Activated B cell treated with CpG ODN at 0.5 μM for 24 hours (primary cell): ENCODE data around the gene LYPLA2. TPM values are rescaled to one million over a fixed set of nuclear protein-coding genes. Genes with fewer than 3 reads are reported as not detected.

Experiments used
- ATAC-seq: fragments of 200-7000 bp; cut with Tn5 transposase; one replicate; pipeline ENCODE4 v1.10.0; 2021; ENCODE audit warnings: low read depth, mild to moderate bottlenecking, moderate library complexity
- CTCF ChIA-PET: fragments of 350-600 bp; sonication (Branson Sonifier 250); formaldehyde crosslinking; loops from one replicate; lab custom pipeline; 2021; ENCODE audit warnings: antibody characterized with exemption; lab: Charles Lee
- POLR2A ChIA-PET: fragments of 350-600 bp; sonication (Branson Sonifier 250); formaldehyde crosslinking; loops from one replicate; lab custom pipeline; 2021; ENCODE audit warnings: antibody characterized with exemption; lab: Charles Lee
- DNase-seq: peaks from one replicate; pipeline ENCODE4 v3.0.0; 2022
- H3K27ac Mint-ChIP-seq: one replicate; pipeline ENCODE4 v1.8.0; 2020; ENCODE audit warnings: mixed read lengths
- H3K27me3 Mint-ChIP-seq: one replicate; pipeline ENCODE4 v1.8.0; 2021; ENCODE audit warnings: mixed read lengths
- H3K36me3 Mint-ChIP-seq: one replicate; pipeline ENCODE4 v1.8.0; 2021; ENCODE audit warnings: low read depth, mixed read lengths
- H3K4me1 Mint-ChIP-seq: one replicate; pipeline ENCODE4 v1.8.0; 2021; ENCODE audit warnings: mixed read lengths
- H3K4me3 Mint-ChIP-seq: one replicate; pipeline ENCODE4 v1.8.0; 2020; ENCODE audit warnings: mild to moderate bottlenecking, mixed read lengths
- H3K9me3 Mint-ChIP-seq: one replicate; pipeline ENCODE4 v1.8.0; 2020; ENCODE audit warnings: mixed read lengths
- intact Hi-C: fragments of 100-400 bp; cut with micrococcal nuclease; formaldehyde crosslinking; loops from one replicate; pipeline ENCODE4 v1.15.1; 2024
- total RNA-seq: library from RNA; stranded (reverse); gene quantifications from 2 replicates; pipeline ENCODE4 v1.2.3, GENCODE V29; 2022
- TF ChIP-seq, protein P1 (sequence below): fragments of 200-600 bp; IDR thresholded peaks from one replicate; pipeline ENCODE4 v1.8.0; 2022; ENCODE audit warnings: antibody characterized with exemption, mild to moderate bottlenecking

LYPLA2 gene
- total RNA-seq, 1 donor from 2014 or later, result 81.6 TPM

DNA sequence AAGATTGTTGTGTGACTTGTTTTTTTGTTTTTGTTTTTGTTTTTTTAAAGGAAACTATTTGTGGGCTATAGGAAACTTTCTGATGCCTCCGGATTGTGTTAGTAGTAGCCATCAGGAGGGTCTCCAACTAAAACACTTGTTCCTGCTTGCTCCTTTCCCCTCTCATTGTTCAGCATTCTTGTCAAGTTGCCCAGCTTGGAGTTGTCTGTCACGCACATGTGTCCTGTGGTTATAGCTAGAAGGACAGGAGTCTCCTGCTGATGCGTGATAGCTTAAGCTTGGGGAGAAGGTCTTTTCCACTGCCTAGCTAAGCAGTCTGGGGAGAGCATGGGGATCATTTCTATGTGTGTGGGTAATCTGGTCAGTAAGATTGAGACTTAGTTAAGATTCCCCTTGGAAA, 3.2 kb upstream of the LYPLA2 start:
- H3K27me3 Mint-ChIP-seq, result no peaks in the 10 kb centered on the region
- DNase-seq, result no peak
- H3K36me3 Mint-ChIP-seq, result peaks cover 59% of the 10 kb centered on the region
- H3K4me3 Mint-ChIP-seq, result no peak overlapping the region
- H3K4me1 Mint-ChIP-seq, result peaks cover 23% of the 10 kb centered on the region
- no peak for ATAC-seq
- no peak overlapping the region for H3K27ac Mint-ChIP-seq
- no peaks in the 10 kb centered on the region for H3K9me3 Mint-ChIP-seq
- POLR2A ChIA-PET, result interaction anchor here (0.6 to 6.2 kb wide), 4 partner anchors 9 to 404 kb away, joined by 4 to 61 read pairs (median 4); partner anchors contain the start of genes HMGCL and PITHD1
- intact Hi-C loops, result no loop called here
- TF ChIP-seq, protein P1, sequence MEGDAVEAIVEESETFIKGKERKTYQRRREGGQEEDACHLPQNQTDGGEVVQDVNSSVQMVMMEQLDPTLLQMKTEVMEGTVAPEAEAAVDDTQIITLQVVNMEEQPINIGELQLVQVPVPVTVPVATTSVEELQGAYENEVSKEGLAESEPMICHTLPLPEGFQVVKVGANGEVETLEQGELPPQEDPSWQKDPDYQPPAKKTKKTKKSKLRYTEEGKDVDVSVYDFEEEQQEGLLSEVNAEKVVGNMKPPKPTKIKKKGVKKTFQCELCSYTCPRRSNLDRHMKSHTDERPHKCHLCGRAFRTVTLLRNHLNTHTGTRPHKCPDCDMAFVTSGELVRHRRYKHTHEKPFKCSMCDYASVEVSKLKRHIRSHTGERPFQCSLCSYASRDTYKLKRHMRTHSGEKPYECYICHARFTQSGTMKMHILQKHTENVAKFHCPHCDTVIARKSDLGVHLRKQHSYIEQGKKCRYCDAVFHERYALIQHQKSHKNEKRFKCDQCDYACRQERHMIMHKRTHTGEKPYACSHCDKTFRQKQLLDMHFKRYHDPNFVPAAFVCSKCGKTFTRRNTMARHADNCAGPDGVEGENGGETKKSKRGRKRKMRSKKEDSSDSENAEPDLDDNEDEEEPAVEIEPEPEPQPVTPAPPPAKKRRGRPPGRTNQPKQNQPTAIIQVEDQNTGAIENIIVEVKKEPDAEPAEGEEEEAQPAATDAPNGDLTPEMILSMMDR, result no peak
- CTCF ChIA-PET, result no interaction called here

DNA sequence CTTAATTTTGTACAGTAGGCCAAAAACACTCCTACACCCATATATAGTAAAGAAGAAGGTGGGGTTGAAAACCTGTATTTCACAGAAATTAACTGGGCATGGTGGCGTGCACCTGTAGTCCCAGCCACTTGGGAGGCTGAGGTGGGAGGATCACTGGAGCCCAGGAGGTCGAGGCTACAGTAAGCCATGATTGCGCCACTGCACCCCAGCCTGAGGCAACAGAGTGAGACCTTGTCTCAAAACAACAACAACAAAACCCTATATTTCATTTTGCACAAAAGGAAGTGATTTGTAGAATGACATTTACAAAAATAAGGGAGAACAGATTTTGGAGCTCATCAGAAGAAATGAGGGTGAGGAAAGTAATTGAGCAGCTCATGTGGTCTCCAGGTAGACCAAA, 2.2 kb upstream of the LYPLA2 start:
- intact Hi-C loops, result no loop called here
- H3K9me3 Mint-ChIP-seq, result no peaks in the 10 kb centered on the region
- H3K27ac Mint-ChIP-seq, result no peak overlapping the region
- no peak for DNase-seq
- peaks cover 64% of the 10 kb centered on the region for H3K36me3 Mint-ChIP-seq
- H3K4me3 Mint-ChIP-seq, result no peak overlapping the region
- TF ChIP-seq, protein P1, result no peak
- no peak for ATAC-seq
- POLR2A ChIA-PET, result interaction anchor here (0.6 to 6.2 kb wide), 3 partner anchors 10 to 80 kb away, joined by 3 to 61 read pairs (median 4); partner anchors contain the start of genes FUCA1 and PITHD1
- CTCF ChIA-PET, result interaction anchor here (0.9 to 1.0 kb wide), 2 partner anchors 9 to 97 kb away, joined by 3 read pairs; partner anchors contain the start of gene RPL11
- H3K27me3 Mint-ChIP-seq, result no peaks in the 10 kb centered on the region
- H3K4me1 Mint-ChIP-seq, result peaks cover 26% of the 10 kb centered on the region

DNA sequence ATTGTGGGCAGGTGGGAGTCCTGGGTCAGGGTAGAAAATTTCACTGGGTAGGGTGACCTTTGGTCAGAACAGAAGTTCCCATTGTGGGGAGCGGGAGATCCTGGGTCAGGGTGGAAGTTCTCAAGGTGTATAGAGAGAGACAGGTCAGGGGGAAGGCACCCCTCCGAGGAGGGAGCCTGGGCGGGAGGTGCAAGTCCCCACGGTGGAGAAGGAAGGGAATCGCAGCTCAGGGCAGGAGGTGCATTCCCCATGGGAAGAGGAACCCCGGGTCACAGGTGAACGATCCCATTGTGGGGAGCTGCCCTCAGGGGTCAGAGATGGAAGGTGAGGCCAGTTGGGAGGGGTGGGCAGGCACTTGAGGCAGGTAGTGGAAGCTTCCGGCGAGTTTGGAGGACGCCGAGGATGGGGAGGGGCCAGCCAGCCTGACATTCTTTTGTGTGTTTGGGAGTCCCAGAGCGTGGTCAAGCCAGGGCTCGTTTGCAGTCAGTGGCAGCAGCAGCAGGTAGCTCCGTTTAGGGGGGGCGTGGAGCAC, 637 bp downstream of the LYPLA2 start:
- Mint-ChIP-seq H3K9me3 (no peaks in the 10 kb centered on the region), H3K27ac (peak overlapping the region; percentile 95), H3K4me1 (peaks cover 26% of the 10 kb centered on the region), H3K36me3 (peaks cover 58% of the 10 kb centered on the region), H3K27me3 (no peaks in the 10 kb centered on the region), H3K4me3 (peak overlapping the region; percentile 99)
- ChIA-PET CTCF (interaction anchor here (0.5 to 1.5 kb wide), 4 partner anchors 12 to 597 kb away, joined by 3 to 5 read pairs (median 4); no protein-coding TSS in a partner anchor), POLR2A (interaction anchor here (0.7 to 6.2 kb wide), 13 partner anchors 8 to 188 kb away, joined by 3 to 61 read pairs (median 5); partner anchors contain the start of genes CNR2, GALE, HMGCL and PITHD1)
- ATAC-seq, result peak; percentile 26
- TF ChIP-seq, protein P1, result no peak
- intact Hi-C loops, result loop anchor here (1.0 to 2.0 kb wide), 3 partner anchors 9 to 41 kb away; partner anchors contain the start of genes GALE and PITHD1
- DNase-seq, result no peak

DNA sequence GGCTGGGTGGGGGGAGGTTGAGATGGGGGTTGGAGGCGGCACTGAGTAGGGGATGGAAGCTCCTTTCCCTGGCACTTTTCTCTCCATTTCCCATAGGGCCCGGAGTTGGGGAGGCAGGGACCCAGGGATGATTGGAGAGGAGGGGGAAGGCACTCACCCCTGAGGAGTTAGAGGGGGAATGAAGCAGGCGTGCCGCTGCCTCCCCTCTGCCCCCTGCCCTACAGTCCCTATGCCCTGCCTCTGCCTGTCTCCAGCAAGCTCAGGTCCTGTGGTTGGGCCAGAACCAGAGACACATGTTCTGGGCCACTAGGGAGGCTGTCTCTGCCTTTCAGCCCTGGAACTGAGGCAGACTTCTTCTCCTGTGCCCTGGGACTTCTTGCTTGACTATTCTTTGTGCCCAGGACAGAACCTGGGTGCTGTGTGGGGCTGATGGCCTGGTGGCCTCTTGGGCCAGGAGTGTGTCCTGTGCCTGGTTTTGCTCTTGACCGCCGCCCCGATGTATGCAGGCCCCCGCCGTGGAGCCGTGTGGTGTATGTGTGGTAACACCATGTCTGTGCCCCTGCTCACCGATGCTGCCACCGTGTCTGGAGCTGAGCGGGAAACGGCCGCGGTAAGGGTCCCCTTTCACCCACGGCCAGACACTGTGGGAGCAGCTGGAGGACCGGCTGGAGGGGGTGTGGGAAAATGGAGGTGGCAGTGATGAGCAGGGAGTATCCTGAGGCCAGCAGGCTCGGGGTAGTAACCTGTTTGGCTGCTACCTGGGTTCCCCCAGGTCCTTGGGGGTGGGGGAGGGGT, 1.4 kb downstream of the LYPLA2 start:
- Mint-ChIP-seq H3K4me1 (peaks cover 26% of the 10 kb centered on the region), H3K27me3 (no peaks in the 10 kb centered on the region), H3K9me3 (no peaks in the 10 kb centered on the region), H3K36me3 (peaks cover 56% of the 10 kb centered on the region), H3K4me3 (peak overlapping the region; percentile 99), H3K27ac (peak overlapping the region; percentile 95)
- intact Hi-C loops, result no loop called here
- ChIA-PET POLR2A (interaction anchor here (0.7 to 6.2 kb wide), 8 partner anchors 8 to 188 kb away, joined by 3 to 61 read pairs (median 6); partner anchors contain the start of genes CNR2, GALE, HMGCL and PITHD1), CTCF (interaction anchor here (1.0 to 1.5 kb wide), 3 partner anchors 12 to 124 kb away, joined by 3 to 4 read pairs (median 3); no protein-coding TSS in a partner anchor)
- TF ChIP-seq, protein P1, result no peak
- no peak for ATAC-seq
- no peak for DNase-seq
